ENCODE measurements around the gene GRXCR2.

DNA sequence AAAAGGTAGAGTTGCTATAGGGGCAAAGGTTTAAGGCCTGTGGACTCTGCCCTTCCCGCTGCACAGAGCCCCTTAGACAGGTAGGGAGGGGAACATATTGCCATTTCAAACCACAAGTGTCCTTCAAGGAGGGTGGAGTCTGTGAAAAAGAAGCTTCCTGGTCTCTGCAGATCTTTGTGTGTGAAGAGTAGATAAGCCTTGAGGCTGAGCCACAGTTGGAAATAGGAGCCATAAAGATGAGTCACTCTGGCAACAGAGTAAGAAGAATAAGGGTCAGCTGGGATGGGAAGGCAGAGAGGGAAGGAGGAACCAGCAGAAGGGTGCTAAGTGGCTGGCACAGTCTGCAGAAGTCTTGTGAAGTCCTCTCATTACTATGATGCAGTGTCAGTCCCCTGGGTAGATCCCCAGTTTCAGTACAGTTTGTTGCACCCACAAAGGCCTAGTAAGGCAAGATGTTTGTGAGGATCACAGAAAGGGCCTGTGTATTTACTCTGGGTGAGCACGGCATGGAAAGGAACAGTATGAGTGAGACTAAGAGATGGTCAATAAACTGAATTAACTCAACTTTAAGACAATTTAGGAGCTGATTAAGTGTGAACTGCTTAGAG lies 18.1 kb downstream of the GRXCR2 start:
- TF ChIP-seq, protein P1, sequence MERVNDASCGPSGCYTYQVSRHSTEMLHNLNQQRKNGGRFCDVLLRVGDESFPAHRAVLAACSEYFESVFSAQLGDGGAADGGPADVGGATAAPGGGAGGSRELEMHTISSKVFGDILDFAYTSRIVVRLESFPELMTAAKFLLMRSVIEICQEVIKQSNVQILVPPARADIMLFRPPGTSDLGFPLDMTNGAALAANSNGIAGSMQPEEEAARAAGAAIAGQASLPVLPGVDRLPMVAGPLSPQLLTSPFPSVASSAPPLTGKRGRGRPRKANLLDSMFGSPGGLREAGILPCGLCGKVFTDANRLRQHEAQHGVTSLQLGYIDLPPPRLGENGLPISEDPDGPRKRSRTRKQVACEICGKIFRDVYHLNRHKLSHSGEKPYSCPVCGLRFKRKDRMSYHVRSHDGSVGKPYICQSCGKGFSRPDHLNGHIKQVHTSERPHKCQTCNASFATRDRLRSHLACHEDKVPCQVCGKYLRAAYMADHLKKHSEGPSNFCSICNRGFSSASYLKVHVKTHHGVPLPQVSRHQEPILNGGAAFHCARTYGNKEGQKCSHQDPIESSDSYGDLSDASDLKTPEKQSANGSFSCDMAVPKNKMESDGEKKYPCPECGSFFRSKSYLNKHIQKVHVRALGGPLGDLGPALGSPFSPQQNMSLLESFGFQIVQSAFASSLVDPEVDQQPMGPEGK (CRISPR knock-in tag; IDR thresholded peaks at IDR 0.05; ENCODE audit: borderline replicate concordance), result no peak
- TF ChIP-seq ARNTL (CRISPR knock-in tag; IDR thresholded peaks at IDR 0.05; ENCODE audit: borderline replicate concordance, low read depth) (no peak), ESRRG (CRISPR knock-in tag; IDR thresholded peaks at IDR 0.05) (no peak), BACH2 (CRISPR knock-in tag; IDR thresholded peaks at IDR 0.05; ENCODE audit: borderline replicate concordance) (no peak), ZFP3 (CRISPR knock-in tag; IDR thresholded peaks at IDR 0.05) (no peak), ZNF8 (CRISPR knock-in tag; IDR thresholded peaks at IDR 0.05) (no peak), ZFP30 (CRISPR knock-in tag; IDR thresholded peaks at IDR 0.05) (no peak), RARB (CRISPR knock-in tag; IDR thresholded peaks at IDR 0.05) (no peak), TOX (CRISPR knock-in tag; IDR thresholded peaks at IDR 0.05; ENCODE audit: borderline replicate concordance) (no peak), CREB5 (CRISPR knock-in tag; IDR thresholded peaks at IDR 0.05; ENCODE audit: low read depth) (no peak), CSDC2 (CRISPR knock-in tag; IDR thresholded peaks at IDR 0.05) (no peak), ISL1 (CRISPR knock-in tag; IDR thresholded peaks at IDR 0.05) (no peak)
- TF ChIP-seq, protein P2, sequence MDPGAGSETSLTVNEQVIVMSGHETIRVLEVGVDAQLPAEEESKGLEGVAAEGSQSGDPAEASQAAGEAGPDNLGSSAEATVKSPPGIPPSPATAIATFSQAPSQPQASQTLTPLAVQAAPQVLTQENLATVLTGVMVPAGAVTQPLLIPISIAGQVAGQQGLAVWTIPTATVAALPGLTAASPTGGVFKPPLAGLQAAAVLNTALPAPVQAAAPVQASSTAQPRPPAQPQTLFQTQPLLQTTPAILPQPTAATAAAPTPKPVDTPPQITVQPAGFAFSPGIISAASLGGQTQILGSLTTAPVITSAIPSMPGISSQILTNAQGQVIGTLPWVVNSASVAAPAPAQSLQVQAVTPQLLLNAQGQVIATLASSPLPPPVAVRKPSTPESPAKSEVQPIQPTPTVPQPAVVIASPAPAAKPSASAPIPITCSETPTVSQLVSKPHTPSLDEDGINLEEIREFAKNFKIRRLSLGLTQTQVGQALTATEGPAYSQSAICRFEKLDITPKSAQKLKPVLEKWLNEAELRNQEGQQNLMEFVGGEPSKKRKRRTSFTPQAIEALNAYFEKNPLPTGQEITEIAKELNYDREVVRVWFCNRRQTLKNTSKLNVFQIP (CRISPR knock-in tag; IDR thresholded peaks at IDR 0.05; ENCODE audit: borderline replicate concordance, low read depth), result no peak

Measured in SK-N-SH treated with all-trans-retinoic acid at 6 μM for 48 hours (cell line).